SJSA1 (cell line): ENCODE data around the gene BASP1. TPM values are rescaled to one million over a fixed set of nuclear protein-coding genes. Genes with fewer than 3 reads are reported as not detected.

ENCODE experiments used
- DNase-seq, 2 experiments: peaks; one replicate each; pipeline ENCODE4 v3.0.0-alpha.2; 2015 to 2020; ENCODE audit warnings: low spot score in 2 of 2, low read depth in 1 of 2
- H3K27ac ChIP-seq: fragments of 250-450 bp; sonication (Bioruptor Pico); 2 replicates; pipeline ENCODE4 v1.5.1; 2020; ENCODE audit warnings: mild to moderate bottlenecking, moderate library complexity
- H3K27me3 ChIP-seq: fragments of 250-450 bp; sonication (Bioruptor Pico); replicated peaks from 2 replicates; pipeline ENCODE4 v1.5.1; 2020; ENCODE audit warnings: mild to moderate bottlenecking, moderate library complexity
- H3K36me3 ChIP-seq: fragments of 250-450 bp; sonication (Bioruptor Pico); 2 replicates; pipeline ENCODE4 v1.5.1; 2020; ENCODE audit warnings: mild to moderate bottlenecking
- H3K4me1 ChIP-seq: fragments of 250-450 bp; sonication (Bioruptor Pico); replicated peaks from 2 replicates; pipeline ENCODE4 v1.6.1; 2021; ENCODE audit warnings: mild to moderate bottlenecking
- H3K4me3 ChIP-seq: fragments of 250-450 bp; sonication (Bioruptor Pico); 2 replicates; pipeline ENCODE4 v1.5.1; 2020; ENCODE audit warnings: mild to moderate bottlenecking
- H3K9me3 ChIP-seq: fragments of 250-450 bp; sonication (Bioruptor Pico); replicated peaks from 2 replicates; pipeline ENCODE4 v1.5.1; 2020; ENCODE audit warnings: mild to moderate bottlenecking
- total RNA-seq: library from RNA; depleted of rRNA; stranded (reverse); fragments of >200 nt; shearing (Covaris generic); gene quantifications from 2 replicates; pipeline ENCODE4 v1.2.3, GENCODE V29; 2014

Gene BASP1
- total RNA-seq, 1 experiment from 2014 or later: 523 TPM

DNA sequence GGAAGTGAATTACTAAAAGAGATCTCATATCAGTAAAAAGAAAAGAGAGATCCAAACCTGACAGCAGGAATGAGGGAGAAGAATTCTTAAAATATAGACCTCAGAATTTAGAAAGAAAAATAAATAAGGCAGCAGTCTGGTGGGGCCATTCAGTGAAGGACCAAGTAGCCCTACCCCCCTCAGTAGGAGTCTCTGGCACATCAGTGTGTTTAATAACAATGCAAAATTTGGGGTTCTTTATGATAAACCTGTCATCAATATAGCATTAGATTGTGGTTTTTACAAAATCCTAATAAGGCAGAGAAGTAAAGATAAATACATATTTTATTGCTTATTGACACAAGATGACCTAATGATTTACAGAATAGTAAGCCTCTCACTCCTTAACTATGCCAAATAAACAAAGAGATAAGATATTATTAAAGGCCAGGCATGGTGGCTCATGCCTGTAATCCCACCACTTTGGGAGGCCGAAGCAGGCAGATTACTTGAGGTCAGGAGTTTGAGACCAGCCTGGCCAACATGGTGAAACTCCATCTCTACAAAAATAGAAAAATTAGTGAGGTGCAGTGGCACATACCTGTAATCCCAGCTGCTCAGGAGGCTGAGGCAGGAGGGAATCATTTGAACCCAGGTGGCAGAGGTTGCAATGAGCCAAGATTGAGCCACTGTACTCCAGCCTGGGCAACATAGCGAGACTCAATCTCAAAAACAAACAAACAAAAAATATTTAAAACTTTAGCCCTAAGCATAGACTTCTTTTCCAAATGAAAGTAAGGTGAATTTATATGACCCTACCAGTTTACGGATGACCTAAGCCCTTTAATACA lies 108.6 kb downstream of the BASP1 start:
- Histone ChIP-seq H3K36me3 (no peaks in the 10 kb centered on the region), H3K27me3 (no peaks in the 10 kb centered on the region), H3K4me3 (no peak overlapping the region), H3K9me3 (no peaks in the 10 kb centered on the region), H3K27ac (peak overlapping the region; percentile 17; the same call in 1 of the 2 replicates), H3K4me1 (peaks cover 12% of the 10 kb centered on the region)
- peak in 1 of 2 experiments; percentile 65 for DNase-seq
